Stomach (tissue), 4 donors: Measurements from ENCODE around the gene VPS39.

ENCODE experiments used
- CTCF ChIP-seq, 7 experiments: fragments of 450-650 bp in 4 of 7; fragments of 200-600 bp in 3 of 7; sonication (generic) in 3 of 7; IDR thresholded peaks; one replicate each; pipeline ENCODE4 v1.5.1; 2016 to 2019; ENCODE audit warnings: antibody characterized with exemption in 7 of 7, control low read depth in 2 of 7, mild to moderate bottlenecking in 1 of 7
- EP300 ChIP-seq: sonication (generic); formaldehyde crosslinking; IDR thresholded peaks from one replicate; pipeline ENCODE4 v1.6.1; 2017; ENCODE audit warnings: antibody characterized with exemption
- POLR2A ChIP-seq, 4 donors: fragments of 450-650 bp; IDR thresholded peaks; one replicate each; pipeline ENCODE4 v1.6.1; 2016; ENCODE audit warnings: antibody characterized with exemption in 4 of 4, control low read depth in 2 of 4, mild to moderate bottlenecking in 1 of 4, moderate library complexity in 1 of 4
- POLR2AphosphoS5 ChIP-seq, 3 donors: sonication (generic); formaldehyde crosslinking; IDR thresholded peaks; one replicate each; pipeline ENCODE4 v1.6.1; 2016; ENCODE audit warnings: antibody characterized with exemption in 3 of 3

GRCh38 chr15:42111924-42112323, 96.2 kb downstream of the VPS39 start:
- TF ChIP-seq CTCF (IDR thresholded peaks at IDR 0.05) (no peak), POLR2AphosphoS5 (IDR thresholded peaks at IDR 0.05) (no peak), POLR2A (IDR thresholded peaks at IDR 0.05) (no peak), EP300 (no peak)
